HG03175 (cell line): ENCODE results near the gene PDCD1.

Experiments used
- ATAC-seq: cut with Tn5 transposase; IDR thresholded peaks from one replicate; pipeline ENCODE4 v1.9.1; 2021; ENCODE audit warnings: mild to moderate bottlenecking, moderate library complexity; ENCODE audit not compliant: unreplicated experiment

The PDCD1 gene

DNA sequence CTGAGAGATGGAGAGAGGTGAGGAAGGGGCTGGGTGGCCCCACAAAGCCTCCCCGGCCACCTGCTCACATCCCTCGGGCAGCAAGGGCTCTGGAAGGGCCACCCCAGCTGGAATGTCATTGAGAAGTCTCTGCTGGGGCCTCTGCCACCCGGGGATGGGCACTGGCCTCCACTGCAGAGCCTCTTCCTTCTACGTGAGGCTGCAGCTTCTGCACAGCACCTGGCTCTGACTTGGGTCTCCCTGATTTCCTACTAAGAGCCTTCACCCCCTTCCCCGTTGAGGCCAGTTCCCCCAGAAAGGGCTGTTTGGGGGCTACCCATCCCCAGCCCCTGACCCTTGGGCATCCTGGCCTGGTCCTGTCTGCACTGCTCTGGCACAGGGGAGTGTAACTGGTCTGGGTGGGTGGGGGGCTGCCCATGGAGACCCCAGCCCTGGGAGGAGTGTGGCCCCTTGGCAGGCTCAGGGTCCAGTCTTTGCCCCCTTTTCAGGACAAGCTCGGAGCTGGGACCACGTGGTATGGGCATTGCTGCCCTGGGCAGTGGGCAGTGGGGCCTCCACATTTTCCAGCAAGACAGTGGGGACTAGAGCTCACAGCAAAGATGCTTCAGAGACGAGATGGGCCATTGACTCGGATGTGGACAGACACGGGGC lies 5.6 kb downstream of the PDCD1 start:
- ATAC-seq = no peak

DNA sequence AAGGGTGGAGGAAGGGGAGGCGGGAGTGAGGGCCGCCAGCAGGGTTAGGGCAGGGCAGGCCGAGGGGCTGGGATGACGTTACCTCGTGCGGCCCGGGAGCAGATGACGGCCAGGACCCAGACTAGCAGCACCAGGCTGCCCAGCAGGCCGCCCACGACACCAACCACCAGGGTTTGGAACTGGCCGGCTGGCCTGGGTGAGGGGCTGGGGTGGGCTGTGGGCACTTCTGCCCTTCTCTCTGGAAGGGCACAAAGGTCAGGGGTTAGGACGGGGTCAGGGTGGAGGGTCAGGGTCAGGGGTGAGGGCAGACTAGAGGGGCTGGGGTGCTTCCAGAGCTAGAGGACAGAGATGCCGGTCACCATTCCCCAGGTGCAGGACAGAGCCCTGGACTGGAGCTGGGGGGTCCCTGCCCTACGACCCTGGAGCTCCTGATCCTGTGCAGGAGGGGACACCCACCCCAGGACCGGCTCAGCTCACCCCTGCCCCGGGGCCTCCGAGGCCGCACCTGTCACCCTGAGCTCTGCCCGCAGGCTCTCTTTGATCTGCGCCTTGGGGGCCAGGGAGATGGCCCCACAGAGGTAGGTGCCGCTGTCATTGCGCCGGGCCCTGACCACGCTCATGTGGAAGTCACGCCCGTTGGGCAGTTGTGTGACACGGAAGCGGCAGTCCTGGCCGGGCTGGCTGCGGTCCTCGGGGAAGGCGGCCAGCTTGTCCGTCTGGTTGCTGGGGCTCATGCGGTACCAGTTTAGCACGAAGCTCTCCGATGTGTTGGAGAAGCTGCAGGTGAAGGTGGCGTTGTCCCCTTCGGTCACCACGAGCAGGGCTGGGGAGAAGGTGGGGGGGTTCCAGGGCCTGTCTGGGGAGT lies 6.3 kb downstream of the PDCD1 start:
- ATAC-seq = no peak

DNA sequence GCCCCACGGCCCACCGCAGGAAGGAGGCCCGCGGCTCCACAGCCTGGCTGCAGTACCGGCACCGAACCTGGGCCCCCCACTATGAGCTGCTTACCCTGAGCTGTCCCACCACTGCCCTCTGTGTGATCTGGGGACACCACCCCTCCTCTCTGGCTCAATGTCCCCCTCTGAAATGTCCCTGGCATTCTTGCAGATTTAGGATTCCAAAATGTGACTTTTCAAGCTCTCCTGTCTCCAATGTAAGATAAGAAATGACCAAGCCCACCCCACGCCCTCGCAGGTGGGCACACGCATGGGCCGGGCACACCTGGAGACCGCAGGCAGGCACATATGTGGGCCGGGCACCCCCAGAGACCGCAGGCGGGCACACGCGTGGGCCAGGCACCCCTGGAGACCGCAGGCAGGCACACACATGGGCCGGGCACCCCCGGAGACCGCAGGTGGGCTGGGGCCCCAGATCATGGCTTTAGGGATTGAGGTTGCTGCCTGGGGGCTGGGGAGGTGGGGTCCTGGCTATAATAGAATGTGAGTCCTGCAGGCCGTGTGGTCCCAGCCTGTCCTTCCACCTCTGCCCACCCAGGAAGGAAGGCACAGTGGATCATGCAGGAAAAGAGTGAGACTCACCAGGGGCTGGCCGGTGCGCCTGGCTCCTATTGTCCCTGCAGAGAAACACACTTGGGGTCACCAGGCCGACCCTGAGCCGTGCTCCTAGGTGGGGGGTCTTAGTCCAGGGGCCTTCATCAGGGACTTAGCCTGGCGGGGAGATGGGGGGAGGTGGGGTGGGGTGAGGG lies 7.2 kb downstream of the PDCD1 start:
- ATAC-seq = no peak

DNA sequence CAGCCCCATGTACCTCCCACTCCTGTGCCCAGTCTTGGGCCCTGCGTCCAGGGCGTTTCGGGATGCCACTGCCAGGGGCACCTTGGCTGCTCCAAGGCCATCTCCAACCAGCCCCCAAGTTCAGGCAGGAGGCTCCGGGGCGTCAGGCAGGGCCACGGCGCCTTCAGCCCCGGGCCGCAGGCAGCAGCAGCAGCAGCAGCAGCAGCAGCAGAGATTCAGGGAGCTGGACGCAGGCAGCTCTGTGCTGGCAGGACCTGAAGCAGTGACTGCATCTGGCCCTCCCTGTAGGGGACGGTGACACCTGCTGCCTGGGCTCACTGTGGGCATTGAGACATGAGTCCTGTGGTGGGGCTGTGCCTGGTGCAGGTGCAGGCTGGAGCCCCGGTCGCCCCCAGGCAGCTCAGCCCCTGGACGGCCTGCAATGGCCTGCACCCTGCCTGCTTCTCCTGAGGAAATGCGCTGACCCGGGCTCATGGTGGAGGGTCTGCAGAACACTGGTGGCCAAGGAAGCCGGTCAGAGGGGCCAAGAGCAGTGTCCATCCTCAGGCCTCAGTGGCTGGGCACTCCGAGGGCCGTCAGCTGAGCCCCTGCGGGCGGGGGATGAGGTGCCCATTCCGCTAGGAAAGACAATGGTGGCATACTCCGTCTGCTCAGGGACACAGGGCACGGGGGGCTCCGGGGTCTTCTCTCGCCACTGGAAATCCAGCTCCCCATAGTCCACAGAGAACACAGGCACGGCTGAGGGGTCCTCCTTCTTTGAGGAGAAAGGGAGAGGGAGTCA lies 8.0 kb downstream of the PDCD1 start:
- no peak for ATAC-seq

GRCh38 chr2:241849616-241850543 lies 8.8 kb downstream of the PDCD1 start:
- ATAC-seq = no peak

- ATAC-seq = no peak
Measured at GRCh38 chr2:241848761-241849615, 9.7 kb downstream of the PDCD1 start.

DNA sequence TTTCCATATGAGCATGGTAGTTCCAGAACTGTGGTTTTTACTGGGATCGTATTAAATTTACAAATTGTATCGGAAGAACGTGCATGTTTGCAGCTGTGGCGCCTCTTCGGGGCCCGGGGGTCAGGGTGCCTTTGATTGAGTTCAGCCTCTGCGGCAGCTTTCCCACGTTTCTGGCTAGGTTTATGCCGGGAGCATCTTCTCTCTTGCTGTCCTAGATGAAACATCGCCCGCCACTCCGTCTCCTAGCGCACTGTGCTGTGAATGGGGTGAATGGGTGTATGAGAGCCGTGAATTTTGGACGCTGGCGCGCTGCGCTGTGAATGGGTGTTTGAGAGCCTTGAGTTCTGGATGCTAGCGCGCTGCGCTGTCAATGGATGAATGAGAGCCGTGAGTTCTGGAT lies 12.3 kb downstream of the PDCD1 start:
- no peak for ATAC-seq

DNA sequence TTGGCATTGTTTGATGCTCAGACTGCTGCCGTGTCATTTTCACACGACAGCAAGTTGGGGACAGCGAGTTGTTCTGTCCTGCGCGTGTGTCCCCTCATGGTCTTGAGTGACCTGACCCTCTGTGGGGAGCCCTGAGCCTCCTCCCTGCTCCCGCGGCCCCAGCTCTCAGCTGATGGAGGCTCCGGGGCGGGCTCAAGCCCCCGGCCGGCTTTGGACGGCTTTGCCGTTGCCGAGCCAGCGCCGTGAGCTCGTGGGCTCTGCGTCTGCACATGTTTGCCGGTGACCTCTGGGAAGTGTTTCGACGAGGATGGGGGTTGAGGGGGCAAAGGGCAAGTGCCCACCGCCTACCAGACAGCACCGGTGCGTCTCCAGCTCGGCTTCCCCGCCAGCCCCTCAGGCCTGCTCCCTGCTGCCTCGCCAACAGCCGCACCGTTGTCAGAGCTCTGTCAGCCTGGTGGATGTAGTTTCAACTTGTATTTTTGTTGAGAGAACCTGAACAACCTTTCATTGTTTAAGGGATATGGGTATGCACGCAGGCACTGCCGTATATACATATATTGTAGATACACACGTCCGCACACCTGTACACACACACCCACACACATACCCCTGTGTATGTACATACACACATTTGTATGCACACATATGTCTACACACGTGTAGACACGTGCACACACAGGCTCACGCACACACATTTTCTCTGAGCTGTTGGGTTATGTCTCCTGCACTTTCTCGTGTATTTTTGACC lies 13.7 kb downstream of the PDCD1 start:
- ATAC-seq = no peak

DNA sequence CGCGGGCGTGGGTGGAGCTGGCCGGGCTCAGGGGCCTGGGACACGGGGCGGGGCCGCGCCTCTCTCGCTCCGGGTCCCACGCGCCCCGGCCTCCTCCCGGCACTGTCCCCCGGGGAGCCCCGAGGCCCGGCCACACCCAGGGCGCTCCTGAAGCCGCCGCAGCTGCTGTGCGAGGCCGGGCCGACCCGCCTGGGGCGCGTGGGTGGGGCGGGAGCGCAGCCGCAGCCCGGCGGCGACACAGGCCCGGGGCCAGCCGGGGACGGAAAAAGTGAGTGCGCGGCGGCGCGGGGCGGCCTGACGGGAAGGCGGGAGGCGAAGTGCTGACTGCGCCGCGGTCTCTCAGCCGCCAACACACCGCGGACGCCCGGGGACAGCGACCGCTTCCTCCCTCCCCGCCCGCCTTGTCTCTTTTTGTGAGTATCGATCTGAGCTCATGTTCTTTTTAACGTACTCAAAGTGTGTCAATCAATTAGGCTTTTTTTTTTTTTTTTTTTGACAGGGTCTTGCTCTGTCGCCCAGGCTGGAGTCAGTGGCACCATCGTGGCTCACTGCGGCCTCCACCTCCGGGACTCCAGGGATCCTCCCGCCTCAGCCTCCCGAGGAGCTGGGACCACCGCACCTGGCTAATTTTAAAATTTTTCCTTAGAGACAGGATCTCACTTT lies 14.5 kb downstream of the PDCD1 start:
- peak; percentile 71 for ATAC-seq

- ATAC-seq = peak; percentile 20
Measured at GRCh38 chr2:241843321-241844065, 15.2 kb downstream of the PDCD1 start.

- no peak for ATAC-seq
Measured at GRCh38 chr2:241842620-241843211, 16.0 kb downstream of the PDCD1 start.

DNA sequence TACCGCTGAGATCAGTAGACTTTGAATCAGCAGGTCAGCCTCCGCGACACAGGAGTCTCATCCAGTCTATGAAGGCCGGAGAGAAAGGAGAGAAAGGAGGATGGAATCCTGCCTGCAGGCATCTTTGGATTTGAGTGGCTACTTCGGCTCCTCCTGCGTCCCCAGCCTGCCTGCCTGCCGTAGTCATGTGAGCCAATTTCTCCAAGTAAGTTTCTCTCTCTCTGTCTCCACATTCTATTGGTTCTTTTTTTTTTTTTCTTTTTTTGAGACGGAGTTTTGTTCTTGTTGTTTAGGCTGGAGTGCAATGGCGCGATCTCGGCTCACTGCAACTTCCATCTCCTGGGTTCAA lies 16.7 kb downstream of the PDCD1 start:
- ATAC-seq = no peak

DNA sequence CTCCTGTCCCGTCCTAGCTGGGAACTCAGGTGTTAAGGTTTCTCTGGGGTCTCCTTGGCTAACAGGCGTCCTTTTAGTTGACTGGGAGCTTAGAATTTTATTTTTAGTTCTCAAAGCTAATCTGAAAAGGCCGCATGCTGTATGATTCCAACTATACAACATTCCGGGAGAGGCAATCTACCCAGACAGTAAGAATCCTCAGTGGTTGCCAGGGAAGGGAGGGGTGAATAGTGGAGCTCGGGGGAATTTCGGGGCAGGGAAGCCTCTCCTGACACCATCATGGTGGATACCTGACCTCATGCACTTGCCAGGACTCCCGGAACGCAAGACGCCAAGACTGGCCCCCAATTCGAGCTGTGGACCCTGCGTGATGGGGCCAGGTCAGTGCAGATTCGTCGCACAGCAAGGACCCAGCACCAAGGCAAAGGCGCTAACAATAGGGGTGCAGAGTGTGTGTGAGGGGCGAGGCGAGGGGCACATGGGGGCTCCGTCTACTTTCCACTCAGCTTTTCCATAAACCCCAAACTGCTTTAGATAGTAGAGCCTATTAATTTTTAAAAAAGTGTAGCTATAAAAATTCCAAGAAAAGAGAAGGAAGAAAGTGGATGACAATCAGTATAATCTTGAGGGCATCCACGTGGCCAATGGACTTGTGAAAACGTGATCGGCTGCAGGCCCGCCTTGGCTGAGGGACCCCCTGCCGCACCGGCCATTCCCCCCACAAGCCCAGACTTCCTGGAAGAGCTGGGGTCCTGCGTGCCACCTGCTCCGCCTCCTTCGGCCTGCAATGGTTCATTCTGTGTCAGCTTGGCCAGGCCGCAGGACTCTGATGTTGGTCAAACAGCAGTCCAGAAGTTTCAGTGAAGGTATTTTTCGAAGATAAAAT lies 17.3 kb downstream of the PDCD1 start:
- no peak for ATAC-seq

- no peak for ATAC-seq
Measured at GRCh38 chr2:241837197-241837965, 21.3 kb downstream of the PDCD1 start.

DNA sequence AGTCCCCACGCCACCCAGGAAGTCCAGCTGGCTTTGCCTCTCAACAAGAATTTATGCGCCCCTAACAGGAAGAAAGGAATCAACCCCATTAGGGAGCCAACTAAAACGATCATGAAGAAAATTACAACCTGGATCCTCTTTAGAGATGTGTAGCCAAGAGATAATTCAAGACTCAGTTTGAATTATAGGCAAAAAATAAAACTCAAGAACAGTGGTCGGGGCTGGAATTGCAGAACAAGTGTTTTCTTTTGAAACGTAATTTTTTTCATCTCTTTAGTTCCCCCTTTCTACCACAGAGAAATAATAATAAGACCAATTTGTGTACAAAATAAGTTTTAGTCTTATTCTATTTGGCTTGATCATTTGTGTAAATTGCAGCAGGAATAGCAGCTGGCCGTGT lies 22.4 kb downstream of the PDCD1 start:
- no peak for ATAC-seq
